Fibroblast of skin of right biceps (primary cell): Measurements from ENCODE around the gene KDM4B.
A peak's percentile ranks its signal among the peaks of the same experiment; 100 is the strongest.
"Not testable (repeated sequence)": the region's sequence is repeated elsewhere in the genome, so short reads cannot be mapped to it uniquely, and the experiment has no call there.

Experiments
- DNase-seq: peaks from one replicate; pipeline ENCODE4 v3.0.0-alpha.2; 2013

Gene KDM4B

DNA sequence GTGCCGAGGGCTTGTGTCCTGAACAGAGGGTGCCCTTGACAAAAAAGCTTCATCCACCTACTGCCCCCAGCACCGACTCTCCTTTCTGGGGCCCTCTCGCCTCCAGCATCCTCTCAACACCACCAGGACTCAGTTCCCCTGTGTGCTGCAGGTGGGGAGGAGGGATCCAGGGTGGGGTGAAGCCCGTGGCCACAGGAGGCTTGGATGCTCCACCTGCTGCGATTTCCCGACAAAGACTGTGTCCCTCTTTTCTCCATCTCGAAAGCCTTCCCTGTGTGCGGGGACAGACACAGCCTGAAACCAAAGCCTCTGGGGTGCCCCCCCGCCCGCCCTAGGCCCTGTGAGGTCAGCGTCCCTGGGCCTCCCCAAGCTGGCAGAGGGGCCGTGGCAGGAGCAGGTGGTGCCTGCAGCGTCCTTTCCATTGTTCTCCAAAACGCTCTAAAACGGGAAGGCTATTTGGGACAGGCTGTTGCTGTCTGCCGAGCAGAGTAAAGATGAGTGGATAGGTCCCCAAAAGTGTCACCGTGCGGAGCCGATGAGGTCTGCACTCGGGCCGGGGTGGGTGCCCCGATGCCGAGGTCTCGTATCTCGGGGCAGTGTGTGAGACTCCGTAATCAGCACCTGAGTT is 186.0 kb downstream of the KDM4B start:
- no peak for DNase-seq

DNA sequence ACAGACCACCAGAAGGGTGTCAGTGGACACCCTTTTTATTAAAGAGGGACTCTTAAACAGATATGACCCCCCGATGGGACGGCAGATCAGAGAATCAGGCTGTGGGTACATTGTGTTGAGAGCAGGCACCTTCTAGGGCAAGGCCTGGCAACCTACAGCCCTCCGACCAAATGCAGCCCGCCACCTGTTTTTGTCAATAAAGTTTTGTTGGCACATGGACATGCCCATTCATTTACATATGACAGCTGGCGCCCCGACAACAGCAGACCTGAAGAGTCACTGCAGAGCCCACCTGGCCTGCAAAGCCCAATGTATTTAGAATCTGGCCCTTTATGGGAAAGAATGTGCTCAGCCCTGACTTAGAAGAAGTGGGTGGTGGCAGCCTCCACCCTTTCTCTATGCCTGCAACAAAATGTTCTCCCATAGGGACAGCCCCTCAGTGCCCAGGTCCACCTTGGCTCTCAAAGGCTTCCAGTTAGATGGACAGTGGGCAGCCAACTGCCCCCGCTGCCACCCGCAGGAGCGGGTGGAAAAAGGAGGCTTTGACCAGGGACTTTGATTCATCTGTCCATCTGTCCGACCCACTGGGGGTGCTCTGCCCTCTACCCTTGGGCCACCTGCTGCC is 186.8 kb downstream of the KDM4B start:
- DNase-seq = no peak

DNA sequence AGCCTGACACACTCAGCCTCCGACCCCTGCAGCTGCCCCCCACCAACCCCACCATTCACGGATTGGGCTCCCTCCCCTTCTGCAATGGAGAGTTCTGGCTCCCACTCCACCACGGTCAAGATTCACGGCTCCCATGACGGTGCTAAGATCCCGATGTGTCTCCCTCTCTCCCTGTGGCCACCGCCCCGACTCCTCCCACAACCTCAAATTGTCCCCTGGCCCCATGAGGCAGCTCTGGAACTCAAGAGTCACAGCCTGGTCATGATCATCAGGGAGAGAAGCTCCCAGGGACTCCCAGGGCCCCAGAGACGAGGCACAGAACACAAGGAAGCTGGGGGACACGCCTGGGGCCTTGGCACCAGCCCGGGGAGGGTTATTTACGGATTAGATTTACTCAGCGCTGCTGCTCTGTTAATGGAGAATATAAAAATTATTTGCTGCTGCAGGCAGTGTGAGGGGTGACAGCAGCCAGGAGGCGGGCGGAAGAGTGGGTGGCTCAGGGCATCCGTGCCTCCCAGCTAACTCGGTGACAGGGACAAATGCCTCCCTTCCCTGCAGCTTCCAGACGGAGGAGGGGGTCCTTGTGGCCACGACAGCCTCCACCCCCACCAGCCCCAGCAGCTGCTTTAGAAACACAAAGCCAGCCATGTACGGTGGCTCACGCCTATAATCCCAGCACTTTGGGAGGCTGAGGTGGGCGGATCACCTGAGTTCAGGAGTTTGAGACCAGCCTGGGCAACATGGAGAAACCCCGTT is 187.5 kb downstream of the KDM4B start:
- peak; percentile 9 for DNase-seq

DNA sequence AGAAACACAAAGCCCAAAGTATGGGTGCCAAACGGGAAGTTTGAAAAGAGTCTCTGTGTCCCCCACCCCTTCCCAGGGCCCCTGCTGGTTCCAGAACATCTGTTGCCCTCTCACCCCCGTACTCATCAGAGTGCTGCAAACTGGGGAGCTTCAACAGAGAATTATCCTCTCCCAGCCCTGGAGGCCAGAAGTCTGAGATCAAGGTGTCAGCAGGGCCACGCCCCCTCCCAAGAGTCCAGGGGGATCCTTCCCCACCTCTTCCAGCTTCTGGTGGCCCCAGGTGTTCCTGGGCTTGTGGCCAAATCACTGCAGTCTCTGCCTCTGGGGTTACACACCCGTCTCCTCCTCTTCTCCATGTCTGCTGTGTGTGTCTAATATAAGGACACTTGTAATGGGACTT is 188.3 kb downstream of the KDM4B start:
- DNase-seq = no peak

DNA sequence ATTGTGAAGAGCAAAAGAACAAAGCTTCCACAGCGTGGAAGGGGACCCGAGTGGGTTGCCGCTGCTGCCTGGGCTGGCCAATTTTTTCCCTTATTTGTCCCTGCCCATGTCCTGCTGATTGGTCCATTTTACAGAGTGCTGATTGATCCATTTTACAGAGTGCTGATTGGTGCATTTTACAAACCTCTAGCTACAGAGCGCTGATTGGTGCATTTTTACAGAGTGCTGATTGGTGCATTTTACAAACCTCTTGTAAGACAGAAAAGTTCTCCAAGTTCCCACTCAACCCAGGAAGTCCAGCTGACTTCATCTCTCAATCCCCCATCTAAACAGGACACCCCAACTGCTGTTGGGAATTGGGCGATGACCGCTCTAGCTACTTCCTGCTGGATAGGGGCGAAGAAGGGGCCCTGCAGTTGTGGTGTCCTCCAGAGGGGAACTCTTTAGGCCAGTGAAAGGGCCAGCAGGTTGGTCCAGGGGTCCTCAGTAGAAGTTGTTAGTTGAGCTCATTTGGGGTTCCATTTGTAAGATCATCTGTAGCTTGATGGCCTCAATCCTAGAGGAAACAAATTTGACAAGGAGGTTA is 189.7 kb downstream of the KDM4B start:
- DNase-seq = not testable (repeated sequence)

DNA sequence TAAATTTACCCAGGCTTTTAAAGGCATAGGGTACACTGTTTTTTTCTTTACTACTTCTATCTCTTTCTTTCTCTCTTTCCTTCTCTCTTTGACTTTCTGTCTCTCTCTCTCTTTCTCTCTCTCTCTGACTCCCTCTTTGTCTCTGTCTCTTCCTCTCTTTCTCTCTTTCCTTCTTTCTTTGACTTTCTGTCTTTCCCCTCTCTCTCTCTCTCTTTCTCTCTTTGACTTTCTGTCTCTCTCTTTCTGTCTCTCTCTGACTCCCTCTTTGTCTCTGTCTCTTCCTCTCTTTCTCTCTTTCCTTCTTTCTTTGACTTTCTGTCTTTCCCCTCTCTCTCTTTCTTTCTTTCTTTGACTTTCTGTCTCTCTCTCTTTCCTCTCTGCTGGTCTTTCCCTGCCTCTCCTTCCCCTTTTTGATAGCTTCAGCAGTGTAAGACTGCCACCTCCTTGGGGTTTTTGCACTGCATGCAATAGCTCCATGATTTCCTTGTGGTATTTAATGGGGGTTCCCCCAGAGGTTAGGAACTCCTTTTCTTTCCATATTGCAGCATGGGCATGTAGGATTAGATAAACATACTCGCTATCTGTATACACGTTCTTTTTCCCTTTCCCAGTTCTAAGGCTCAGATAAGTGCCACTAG is 191.4 kb downstream of the KDM4B start:
- DNase-seq = not testable (repeated sequence)

DNA sequence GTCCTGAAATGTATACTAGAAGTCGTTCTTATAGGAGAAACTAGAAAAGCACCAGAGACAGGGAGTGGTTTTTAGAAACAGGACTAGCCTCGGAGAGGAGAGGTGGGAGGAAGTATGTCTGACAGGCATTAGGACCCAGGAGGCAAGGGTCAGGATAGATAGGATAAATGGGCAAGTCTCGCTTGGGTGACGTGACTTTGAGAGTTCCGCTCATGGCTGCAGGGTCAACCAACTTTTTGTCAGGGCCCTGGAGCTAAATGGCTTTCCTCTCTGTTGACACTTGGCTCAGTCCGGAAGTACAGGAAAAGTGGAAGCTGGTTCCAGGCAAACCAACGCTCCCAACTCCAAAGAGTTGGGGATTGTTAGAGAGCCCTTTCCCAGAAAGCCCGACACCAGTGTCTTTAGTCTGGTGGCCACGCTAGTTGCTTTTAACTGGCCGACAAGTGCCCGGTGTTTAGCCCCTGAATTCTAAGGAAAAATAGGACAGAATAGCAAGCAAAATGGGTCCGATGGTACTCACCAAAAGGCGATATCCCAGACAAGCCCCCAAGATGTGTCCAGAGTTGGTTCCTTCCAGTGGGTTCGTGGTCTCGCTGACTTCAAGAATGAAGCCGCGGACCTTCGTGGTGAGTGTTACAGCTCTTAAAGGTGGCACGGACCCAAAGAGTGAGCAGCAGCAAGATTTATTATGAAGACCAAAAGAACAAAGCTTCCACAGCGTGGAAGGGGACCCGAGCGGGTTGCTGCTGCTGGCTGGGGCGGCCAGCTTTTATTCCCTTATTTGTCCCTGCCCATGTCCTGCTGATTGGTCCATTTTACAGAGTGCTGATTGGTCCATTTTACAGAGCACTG is 196.2 kb downstream of the KDM4B start:
- DNase-seq = not testable (repeated sequence)

DNA sequence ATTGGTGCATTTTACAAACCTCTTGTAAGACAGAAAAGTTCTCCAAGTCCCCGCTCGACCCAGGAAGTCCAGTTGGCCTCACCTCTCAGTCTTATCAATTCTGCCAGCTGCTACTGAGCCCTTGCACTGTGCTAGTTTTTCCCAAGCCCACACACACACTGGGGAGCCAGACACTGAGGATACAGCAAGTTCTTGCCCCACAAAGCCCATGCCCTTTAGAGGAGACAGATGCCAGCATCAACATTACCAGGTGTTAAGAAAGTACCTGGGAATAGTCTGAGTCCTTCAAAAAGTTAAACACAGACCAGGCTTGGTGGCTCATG is 196.7 kb downstream of the KDM4B start:
- no peak for DNase-seq

DNA sequence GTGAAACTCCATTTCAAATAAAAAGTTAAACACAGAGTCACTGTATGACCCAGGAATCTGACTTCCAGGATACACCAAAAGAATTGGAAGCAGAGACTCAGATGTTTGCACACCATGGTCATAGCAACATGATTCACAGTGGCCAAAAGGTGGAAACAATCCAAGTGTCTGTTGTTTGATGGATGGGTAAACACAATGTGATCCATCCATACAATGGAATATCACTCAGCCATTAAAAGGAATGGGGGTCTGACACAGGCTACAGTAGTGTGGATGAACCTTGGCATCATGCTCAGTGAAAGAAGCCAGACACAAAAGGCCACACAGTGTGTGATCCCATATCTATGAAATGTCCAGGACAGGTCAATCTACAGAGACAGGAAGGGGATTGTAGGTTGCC is 197.3 kb downstream of the KDM4B start:
- DNase-seq = peak; percentile 73

DNA sequence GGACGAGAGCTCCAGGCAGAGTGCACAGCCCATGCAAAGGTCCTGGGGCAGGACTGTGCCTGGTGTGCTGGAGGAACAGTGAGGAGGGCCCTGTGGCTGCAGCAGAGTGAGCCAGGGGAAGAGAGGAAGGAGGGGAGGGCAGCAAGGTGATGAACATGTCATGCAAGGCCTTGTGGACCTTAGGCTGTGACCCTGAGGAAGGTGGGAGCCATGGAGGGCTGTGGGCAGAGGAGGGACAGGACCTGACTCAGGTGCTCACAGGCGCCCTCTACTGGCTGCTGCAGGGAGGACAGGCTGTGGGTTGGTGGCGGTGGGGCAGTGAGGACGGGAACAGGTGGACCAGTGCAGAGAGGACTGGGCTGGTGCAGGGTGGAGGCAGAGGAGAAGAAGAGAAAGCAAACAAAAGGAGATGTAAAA is 201.4 kb downstream of the KDM4B start:
- DNase-seq = no peak

DNA sequence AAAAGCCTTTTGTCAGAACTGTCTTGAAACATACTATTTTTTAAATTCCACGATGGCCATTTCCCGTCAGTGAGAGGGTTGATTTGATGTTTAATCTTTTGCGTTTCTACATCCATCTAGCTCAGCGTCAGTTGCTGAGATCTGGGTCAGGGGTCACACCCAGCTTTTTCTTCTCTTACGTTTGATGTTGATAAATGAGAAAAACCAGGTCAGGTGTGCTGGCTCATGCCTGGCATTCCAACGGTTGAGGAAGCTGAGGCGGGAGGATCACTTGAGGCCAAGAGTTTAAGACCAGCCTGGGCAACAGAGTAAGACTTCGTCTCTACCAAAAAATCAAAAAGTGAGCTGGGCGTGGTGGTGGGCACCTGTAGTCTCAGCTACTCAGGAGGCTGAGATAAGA is 202.8 kb downstream of the KDM4B start:
- DNase-seq = no peak

DNA sequence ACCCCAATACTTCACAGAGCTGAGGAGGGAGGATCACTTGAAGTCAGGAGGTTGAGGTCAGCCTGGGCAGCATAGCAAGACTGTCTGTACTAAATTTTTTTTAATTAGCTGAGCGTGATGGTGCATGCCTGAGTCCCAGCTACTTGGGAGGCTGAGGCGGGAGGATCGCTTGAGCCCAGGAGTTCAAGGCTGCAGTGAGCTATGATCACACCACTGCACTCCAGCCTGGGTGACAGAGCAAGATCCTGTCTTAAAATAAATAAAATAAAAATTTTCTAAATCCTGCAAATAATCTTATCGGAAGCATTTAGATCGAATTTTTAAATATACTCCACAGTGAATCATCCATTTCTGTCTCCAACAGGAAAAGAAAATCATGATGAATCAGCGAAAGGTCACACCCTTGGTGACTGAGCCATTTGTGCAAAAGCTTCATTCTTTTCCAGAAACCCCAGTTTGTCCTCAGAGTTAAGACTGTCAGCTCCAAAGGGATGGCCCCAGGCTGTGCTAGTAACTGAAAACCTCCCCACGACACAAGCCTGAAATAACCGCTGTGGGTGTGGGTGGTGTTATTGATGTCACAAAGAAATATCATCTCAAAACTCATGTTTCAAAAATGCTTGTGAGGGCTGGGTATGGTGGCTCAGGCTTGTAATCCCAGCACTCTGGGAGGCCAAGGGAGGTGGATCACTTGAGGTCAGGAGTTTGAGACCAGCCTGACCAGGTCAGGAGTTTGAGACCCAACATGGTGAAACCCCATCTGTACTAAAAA is 204.1 kb downstream of the KDM4B start:
- DNase-seq = peak; percentile 99

DNA sequence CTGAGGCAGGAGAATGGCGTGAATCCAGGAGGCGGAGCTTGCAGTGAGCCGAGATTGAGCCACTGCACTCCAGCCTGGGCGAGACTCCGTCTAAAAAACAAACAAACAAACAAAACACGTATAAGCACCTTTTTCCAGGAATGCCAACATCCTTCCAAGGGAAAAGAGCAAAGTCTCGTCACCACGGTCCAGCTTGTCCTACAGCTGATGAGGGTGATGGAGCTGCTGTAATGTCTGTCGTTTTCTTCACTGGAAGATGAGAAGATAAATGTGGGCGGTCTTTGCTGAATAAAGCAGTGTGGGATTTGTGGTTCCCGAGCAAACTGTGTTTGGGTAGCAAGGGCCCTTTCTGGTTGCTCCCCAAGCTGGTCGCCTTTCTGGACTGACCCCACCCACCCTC is 205.1 kb downstream of the KDM4B start:
- no peak for DNase-seq

DNA sequence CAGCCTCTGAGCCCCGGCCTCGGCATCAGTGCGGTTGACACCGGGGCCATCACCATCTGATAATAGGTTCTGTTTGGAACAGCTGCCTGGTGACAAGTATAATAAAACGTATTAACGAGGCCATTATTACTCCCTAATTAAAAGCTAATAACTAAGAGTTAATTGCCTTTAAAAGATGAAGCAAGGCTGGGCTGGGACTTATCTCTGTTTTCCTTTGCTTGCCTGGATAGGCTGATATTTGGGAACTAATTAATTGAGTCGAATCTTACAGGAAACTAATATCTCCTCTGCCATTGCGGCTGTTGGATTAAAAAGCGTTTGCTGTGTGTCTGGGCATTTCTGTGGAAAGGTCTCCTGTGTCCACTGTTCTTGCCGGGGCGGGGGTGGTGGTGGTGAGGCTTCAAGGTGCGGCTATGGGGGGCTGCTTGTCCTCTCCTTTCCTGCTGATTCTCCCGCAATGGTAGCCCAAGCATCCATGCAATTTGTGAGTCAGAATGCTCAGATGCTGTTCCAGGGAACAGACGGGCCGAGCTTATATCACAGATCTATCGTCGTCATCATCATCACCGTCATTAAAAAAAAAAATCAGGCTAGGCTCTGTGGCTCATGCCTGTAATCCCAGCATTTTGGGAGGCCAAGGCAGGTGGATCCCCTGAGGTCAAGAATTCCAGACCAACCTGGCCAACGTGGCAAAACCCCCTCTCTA is 209.0 kb downstream of the KDM4B start:
- DNase-seq = no peak

DNA sequence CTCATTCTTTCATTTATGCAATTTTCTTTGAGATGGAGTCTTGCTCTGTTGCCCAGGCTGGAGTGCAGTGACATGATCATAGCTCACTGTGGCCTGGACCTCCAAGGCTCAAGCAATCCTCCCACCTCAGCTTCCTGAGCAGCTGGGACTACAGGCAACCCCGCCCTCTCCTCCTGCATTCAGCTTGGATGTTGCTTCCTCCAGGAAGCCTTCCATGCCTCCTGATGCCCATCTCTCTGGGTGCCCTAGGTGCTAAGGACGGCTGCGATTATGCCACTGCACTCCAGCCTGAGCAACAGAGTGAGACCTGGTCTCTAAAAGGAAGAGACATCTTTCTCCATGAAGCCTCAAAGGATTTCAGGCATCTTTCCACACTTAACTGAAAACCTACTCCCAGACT is 209.9 kb downstream of the KDM4B start:
- DNase-seq = no peak

DNA sequence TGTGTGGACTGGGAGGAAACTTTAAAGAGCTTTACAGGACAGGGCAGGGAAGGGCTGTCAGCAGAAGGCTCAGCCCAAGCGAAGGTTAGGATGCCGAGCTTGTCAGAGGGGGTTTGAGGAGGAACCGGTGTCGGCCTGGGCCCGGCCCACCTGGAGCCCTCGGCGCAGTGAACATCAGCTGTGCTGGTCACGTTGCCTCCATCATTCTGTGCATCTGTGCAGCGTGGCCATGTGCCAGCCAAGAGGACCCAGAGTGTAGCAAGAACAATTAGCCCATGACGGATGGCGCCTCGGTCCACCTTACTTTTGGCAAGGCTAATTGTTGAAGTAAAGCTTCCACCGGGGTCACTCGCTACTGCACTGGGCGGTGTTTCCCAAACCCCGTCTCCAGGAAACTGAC is 210.3 kb downstream of the KDM4B start:
- no peak for DNase-seq

DNA sequence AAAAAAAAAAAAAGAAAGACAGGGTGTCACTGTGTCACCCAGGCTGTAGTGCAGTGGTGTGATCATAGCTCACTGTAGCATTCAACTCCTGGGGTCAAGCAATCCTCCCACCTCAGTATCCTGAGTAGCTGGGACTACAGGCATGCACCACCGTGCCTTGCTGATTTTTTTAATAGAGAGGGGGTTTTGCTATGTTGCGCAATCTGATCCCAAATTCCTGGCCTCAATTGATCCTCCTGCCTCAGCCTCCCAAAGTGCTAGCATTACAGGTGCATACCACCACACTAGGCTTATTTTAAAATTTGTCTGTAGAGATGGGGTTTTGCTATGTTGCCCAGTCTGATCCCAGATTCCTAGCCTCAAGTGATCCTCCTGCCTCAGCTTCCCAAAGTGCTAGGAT is 212.4 kb downstream of the KDM4B start:
- DNase-seq = no peak

DNA sequence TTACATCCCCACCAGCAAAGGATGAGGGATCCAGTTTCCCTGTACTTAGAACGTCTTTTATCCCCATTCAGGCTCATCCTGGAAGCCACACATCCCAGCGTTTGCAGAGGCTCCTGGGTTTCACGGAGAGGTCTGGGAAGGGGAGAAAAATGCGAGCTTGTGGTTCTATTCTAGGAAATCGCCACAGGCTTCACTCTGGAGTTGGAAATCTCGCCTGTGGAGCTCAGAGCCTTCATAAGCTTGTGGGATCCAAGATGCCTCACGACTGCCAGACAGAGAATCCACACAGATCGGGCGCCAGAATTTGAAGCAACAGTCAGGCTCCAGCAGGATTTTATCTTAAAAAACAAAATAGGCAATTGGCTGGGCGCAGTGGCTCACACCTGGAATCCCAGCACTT is 213.8 kb downstream of the KDM4B start:
- DNase-seq = no peak

DNA sequence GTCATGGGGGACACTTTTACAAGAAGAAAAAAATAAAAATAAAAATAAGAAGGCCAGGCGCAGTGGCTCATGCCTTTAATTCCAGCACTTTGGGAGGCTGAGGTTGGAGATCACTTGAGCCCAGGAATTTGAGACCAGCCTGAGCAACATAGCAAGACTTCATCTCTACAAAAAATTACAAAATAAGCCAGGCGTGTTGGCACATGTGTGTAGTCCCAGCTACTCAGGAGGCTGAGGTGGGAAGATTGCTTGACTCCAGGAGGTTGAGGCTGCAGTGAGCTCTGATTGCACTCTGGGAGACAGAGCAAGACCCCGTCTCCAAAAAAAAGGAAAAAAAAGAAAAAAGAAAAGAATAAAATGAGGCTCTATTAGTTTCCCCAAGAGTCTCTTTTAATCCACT is 214.7 kb downstream of the KDM4B start:
- DNase-seq = no peak

DNA sequence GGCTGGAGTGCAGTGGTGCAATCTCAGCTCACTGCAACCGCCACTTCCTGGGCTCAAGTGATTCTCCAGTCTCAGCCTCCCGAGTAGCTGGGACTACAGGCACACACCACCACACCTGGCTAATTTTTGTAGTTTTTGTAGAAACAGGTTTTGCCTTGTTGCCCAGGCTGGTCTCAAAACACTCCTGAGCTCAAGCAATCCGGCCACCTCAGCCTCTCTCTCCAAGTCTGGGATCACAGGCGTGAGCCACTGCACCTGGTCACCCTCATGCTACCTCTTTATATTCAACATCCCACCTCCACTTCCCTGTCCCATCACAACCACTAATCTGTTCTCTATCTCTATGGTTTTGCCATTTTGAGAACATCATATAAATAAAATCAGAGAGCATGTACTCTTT is 216.0 kb downstream of the KDM4B start:
- no peak for DNase-seq
